Measurements from ENCODE around the gene CEBPZ.

Gene CEBPZ

GRCh38 chr2:37173741-37174140 lies 57.7 kb downstream of the CEBPZ start:
- DNase-seq (ENCODE audit: extremely low read depth, low read depth) = no peak
- TF ChIP-seq CTCF (IDR thresholded peaks at IDR 0.05; ENCODE audit: low read depth, low read length) = no peak

GRCh38 chr2:37171624-37171950 lies 59.8 kb downstream of the CEBPZ start:
- no peak for DNase-seq (ENCODE audit: extremely low read depth, low read depth)
- no peak for TF ChIP-seq CTCF (IDR thresholded peaks at IDR 0.05; ENCODE audit: low read depth, low read length)

GRCh38 chr2:37168217-37168981 lies 63.0 kb downstream of the CEBPZ start:
- no peak for DNase-seq (ENCODE audit: extremely low read depth, low read depth)
- TF ChIP-seq CTCF (IDR thresholded peaks at IDR 0.05; ENCODE audit: low read depth, low read length) = peak; percentile 71

- DNase-seq (ENCODE audit: extremely low read depth, low read depth) = no peak
- TF ChIP-seq CTCF (IDR thresholded peaks at IDR 0.05; ENCODE audit: low read depth, low read length) = no peak
These were observed 63.7 kb downstream of the CEBPZ start for GRCh38 chr2:37167636-37168180.

- no peak for TF ChIP-seq CTCF (IDR thresholded peaks at IDR 0.05; ENCODE audit: low read depth, low read length)
- DNase-seq (ENCODE audit: extremely low read depth, low read depth) = no peak
These were observed 66.6 kb downstream of the CEBPZ start for GRCh38 chr2:37164757-37165156.

GRCh38 chr2:37156857-37157714 lies 74.3 kb downstream of the CEBPZ start, which contains the start of gene EIF2AK2:
EIF2AK2 (minus strand) TSS chr2:37156980; CDS start chr2:37147806, 9,174 bp downstream.
- peak; percentile 45 for DNase-seq (ENCODE audit: extremely low read depth, low read depth)
- no peak for TF ChIP-seq CTCF (IDR thresholded peaks at IDR 0.05; ENCODE audit: low read depth, low read length)
